Stomach (tissue), 9 donors: ENCODE measurements around the gene GPR179. TPM values are rescaled to one million over a fixed set of nuclear protein-coding genes. Genes with fewer than 3 reads are reported as not detected.
"Not testable (repeated sequence)": the region's sequence is repeated elsewhere in the genome, so short reads cannot be mapped to it uniquely, and the experiment has no call there.

Experiments used
- DNase-seq, 2 donors: peaks; one replicate each; pipeline versions ENCODE4 v3.0.0 to v3.0.0-alpha.2; 2013 to 2019
- H3K27ac ChIP-seq, 5 donors: fragments of 200-600 bp in 4 of 5; sonication (generic) in 4 of 5; one replicate each; pipeline ENCODE4 v1.5.1; 2013 to 2019; ENCODE audit warnings: mild to moderate bottlenecking in 1 of 5, moderate library complexity in 1 of 5
- H3K27me3 ChIP-seq, 3 donors: fragments of 200-600 bp; sonication (generic); one replicate each; pipeline ENCODE4 v1.5.1; 2017 to 2019; ENCODE audit warnings: mixed run types in 1 of 3
- H3K36me3 ChIP-seq, 4 donors: fragments of 200-600 bp; sonication (generic); 1 replicate in 3 of 4; 2 replicates in 1 of 4; pipeline ENCODE4 v1.5.1; 2016 to 2019
- H3K4me1 ChIP-seq, 4 donors: fragments of 200-600 bp; sonication (generic); one replicate each; pipeline ENCODE4 v1.5.1; 2016 to 2019
- H3K4me3 ChIP-seq, 4 donors: fragments of 200-600 bp; sonication (generic) in 3 of 4; one replicate each; pipeline ENCODE4 v1.5.1; 2016 to 2019; ENCODE audit warnings: mild to moderate bottlenecking in 1 of 4
- H3K9me3 ChIP-seq, 4 donors: fragments of 200-600 bp; sonication (generic); one replicate each; pipeline ENCODE4 v1.5.1; 2016 to 2019
- POLR2AphosphoS5 ChIP-seq, 3 donors: sonication (generic); formaldehyde crosslinking; IDR thresholded peaks; one replicate each; pipeline ENCODE4 v1.6.1; 2016; ENCODE audit warnings: antibody characterized with exemption in 3 of 3
- WGBS, 5 donors: extraction: QIAGEN DNeasy Blood & Tissue Kit in 3 of 5; methylation state at CpG; one replicate each; pipeline versions ENCODE4 v1.1.5 to v1.1.7; 2013 to 2018; 5-methylcytosine and 5-hydroxymethylcytosine counted together
- intact Hi-C: fragments of 100-400 bp; cut with DNase I; formaldehyde crosslinking; loops from one replicate; pipeline ENCODE4 v1.15.1; 2023; ENCODE audit warnings: low total_unique reads
- polyA plus RNA-seq, 3 donors: library from polyadenylated mRNA; stranded (reverse); fragments of 200-250 nt; gene quantifications; one replicate each; pipeline ENCODE4 v1.2.3, GENCODE V29; 2013
- total RNA-seq, 5 donors: library from RNA; depleted of rRNA; stranded (reverse); fragments of >200 nt; gene quantifications; one replicate each; pipeline versions ENCODE4 v1.1.0 to v1.2.3, GENCODE V29; 2014 to 2016
- TF ChIP-seq, protein P1 (sequence below), 7 experiments: fragments of 450-650 bp in 4 of 7; fragments of 200-600 bp in 3 of 7; sonication (generic) in 3 of 7; IDR thresholded peaks; one replicate each; pipeline ENCODE4 v1.5.1; 2016 to 2019; ENCODE audit warnings: antibody characterized with exemption in 7 of 7, control low read depth in 2 of 7, mild to moderate bottlenecking in 1 of 7
- donor health status: healthy with polysubstance abuse.
- donor health status: Bipolar disorder and iron deficiency.
- donor health status: healthy.

Gene GPR179
- total and polyA plus RNA-seq, 8 donors = 0.03 to 0.18 (median 0.06) TPM; not detected in 5

GRCh38 chr17:38296834-38297517, 46.8 kb downstream of the GPR179 start, which contains the start of gene MRPL45:
MRPL45 (plus strand) TSS chr17:38297168; CDS start chr17:38297184, 16 bp downstream.
- H3K4me1 ChIP-seq, H3K9me3 ChIP-seq, H3K27me3 ChIP-seq, intact Hi-C loops: not testable (repeated sequence)
- peak within 1 kb of the TSS; percentile 58 to 77 (median 67) for H3K27ac ChIP-seq
- 0 to 2% (median 0%) methylated on average over 41 to 48 of the region's 48 CpGs for WGBS, 5 donors
- DNase-seq = peak; percentile 98 to 99
- H3K4me3 ChIP-seq = peak within 1 kb of the TSS; percentile 45 to 55 (median 52)
- peak; percentile 40 to 86 (median 60) for TF ChIP-seq POLR2AphosphoS5 (IDR thresholded peaks at IDR 0.05)
- peaks cover 8 to 22% (median 21%) of the 10 kb centered on the region in 4 donors for H3K36me3 ChIP-seq

DNA sequence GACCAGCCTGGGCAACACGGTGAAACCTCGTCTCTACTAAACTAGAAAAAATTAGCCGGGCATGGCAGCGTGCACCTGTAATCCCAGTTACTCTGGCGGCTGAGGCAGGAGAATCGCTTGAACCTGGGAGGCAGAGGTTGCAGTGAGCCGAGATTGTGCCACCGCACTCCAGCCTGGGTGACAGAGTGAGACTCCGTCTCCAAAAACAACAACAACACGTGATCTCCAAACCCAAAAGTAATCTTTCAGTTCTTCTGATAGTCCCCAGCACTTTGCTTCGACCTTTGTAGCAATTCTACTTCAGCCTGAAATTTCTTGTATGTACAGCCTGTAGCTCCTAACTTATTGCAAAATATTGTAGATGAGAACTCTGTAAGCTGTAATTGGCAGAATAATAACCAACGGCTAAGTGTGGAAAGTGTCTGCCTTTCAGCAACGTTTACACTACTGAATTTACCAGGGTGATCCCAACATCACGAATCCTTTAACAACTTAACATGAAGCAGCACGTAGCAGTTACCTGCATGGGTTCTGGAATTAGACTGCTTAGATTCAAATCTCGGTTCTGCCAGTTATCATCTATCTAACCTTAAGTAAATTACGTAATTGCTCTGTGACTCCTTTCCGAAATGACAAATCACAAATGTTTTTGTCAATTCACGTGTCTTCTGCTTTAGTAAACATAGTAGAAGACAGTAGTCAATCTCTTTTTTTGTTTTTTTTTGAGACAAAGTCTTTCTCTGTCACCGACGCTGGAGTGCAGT, 48.0 kb downstream of the GPR179 start:
- H3K36me3 ChIP-seq = peaks cover 6 to 13% (median 12%) of the 10 kb centered on the region in 4 donors
- H3K4me1 ChIP-seq, H3K4me3 ChIP-seq, H3K9me3 ChIP-seq, DNase-seq, intact Hi-C loops, H3K27me3 ChIP-seq: not testable (repeated sequence)
- H3K27ac ChIP-seq = peak overlapping the region in 2 of 5 donors; percentile 58 to 77
- WGBS, 5 donors = 53 to 69% (median 64%) methylated on average over 19 to 21 of the region's 21 CpGs

- intact Hi-C loops, H3K4me1 ChIP-seq, DNase-seq, H3K36me3 ChIP-seq, H3K9me3 ChIP-seq, H3K27ac ChIP-seq, H3K4me3 ChIP-seq, H3K27me3 ChIP-seq: not testable (repeated sequence)
- WGBS, 5 donors = 77 to 89% (median 89%) methylated on average over 1 of the region's 1 CpG
Observed at GRCh38 chr17:38289760-38290159, 54.0 kb downstream of the GPR179 start.

DNA sequence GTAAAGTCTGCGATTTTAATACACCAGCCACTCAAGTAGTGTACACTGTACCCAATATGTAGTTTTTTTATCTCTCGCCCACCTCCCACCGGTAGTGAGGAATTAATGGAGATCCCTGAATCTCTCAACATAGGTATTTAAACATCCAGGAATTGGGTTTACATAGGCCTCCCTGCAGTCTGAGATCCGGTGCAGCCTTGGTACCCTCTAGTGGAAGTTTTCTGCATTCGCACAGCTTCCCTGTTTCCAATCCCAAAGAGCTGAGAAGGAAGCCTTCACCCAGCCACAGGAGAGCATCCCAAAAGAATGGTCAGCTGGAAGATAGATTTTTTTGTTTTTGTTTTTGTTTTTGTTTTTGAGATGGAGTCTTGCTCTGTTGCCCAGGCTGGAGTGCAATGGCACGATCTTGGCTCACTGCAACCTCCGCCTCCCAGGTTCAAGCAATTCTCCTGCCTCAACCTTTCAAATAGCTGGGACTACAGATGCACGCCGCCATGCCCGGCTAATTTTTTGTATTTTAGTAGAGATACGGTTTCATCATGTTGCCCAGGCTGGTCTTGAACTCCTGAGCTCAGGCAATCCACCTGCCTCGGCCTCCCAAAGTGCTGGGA, 55.4 kb downstream of the GPR179 start:
- H3K9me3 ChIP-seq, H3K4me3 ChIP-seq, intact Hi-C loops, H3K4me1 ChIP-seq, H3K27me3 ChIP-seq, H3K36me3 ChIP-seq, H3K27ac ChIP-seq: not testable (repeated sequence)
- peak in 1 of 2 donors; percentile 33 for DNase-seq
- TF ChIP-seq, protein P1, sequence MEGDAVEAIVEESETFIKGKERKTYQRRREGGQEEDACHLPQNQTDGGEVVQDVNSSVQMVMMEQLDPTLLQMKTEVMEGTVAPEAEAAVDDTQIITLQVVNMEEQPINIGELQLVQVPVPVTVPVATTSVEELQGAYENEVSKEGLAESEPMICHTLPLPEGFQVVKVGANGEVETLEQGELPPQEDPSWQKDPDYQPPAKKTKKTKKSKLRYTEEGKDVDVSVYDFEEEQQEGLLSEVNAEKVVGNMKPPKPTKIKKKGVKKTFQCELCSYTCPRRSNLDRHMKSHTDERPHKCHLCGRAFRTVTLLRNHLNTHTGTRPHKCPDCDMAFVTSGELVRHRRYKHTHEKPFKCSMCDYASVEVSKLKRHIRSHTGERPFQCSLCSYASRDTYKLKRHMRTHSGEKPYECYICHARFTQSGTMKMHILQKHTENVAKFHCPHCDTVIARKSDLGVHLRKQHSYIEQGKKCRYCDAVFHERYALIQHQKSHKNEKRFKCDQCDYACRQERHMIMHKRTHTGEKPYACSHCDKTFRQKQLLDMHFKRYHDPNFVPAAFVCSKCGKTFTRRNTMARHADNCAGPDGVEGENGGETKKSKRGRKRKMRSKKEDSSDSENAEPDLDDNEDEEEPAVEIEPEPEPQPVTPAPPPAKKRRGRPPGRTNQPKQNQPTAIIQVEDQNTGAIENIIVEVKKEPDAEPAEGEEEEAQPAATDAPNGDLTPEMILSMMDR (IDR thresholded peaks at IDR 0.05) = peak in 4 of 7 experiments; percentile 8 to 33 (median 27)
- WGBS, 5 donors = 35 to 68% (median 55%) methylated on average over 7 to 12 of the region's 12 CpGs

- 12 to 28% (median 18%) methylated on average over 4 to 8 of the region's 11 CpGs for WGBS, 5 donors
- H3K9me3 ChIP-seq, intact Hi-C loops, H3K27me3 ChIP-seq, H3K4me1 ChIP-seq, H3K36me3 ChIP-seq: not testable (repeated sequence)
- peak; percentile 51 to 54 for DNase-seq
- TF ChIP-seq POLR2AphosphoS5 (IDR thresholded peaks at IDR 0.05) = peak in 1 of 3 donors; percentile 31
- peak overlapping the region; percentile 46 to 67 (median 61) for H3K27ac ChIP-seq
- peak overlapping the region in 1 of 4 donors; percentile 16 for H3K4me3 ChIP-seq
Observed at GRCh38 chr17:38286501-38287091, 57.2 kb downstream of the GPR179 start.

GRCh38 chr17:38285994-38286393, 57.8 kb downstream of the GPR179 start:
- intact Hi-C loops, H3K27ac ChIP-seq, H3K4me1 ChIP-seq, H3K36me3 ChIP-seq, H3K9me3 ChIP-seq, H3K4me3 ChIP-seq, H3K27me3 ChIP-seq: not testable (repeated sequence)
- DNase-seq = peak in 1 of 2 donors; percentile 23

Other genes starting within 250 kb of the GPR179 start
- 1 to 10 TPM in 1 of 5 donors, not detected in 4; 3.5 TPM for gene TBC1D3E, start 216.0 kb downstream of the GPR179 start, total RNA-seq
- gene TBC1D3E, start 216.0 kb downstream of the GPR179 start, polyA plus RNA-seq = not detected
- not detected for gene TBC1D3, start 151.4 kb downstream of the GPR179 start, total RNA-seq
- gene TBC1D3, start 151.4 kb downstream of the GPR179 start, polyA plus RNA-seq = not detected
- 10 to 100 TPM in 4 of 5 donors, 1 to 10 TPM in 1; 5.4 to 23.3 (median 12.8) TPM for gene MRPL45, start 46.8 kb downstream of the GPR179 start, total RNA-seq
- gene MRPL45, start 46.8 kb downstream of the GPR179 start, polyA plus RNA-seq = 10 to 100 TPM; 31.4 to 49.2 (median 35.9) TPM
- 10 to 100 TPM in 4 of 5 donors, 1 to 10 TPM in 1; 4.9 to 52.4 (median 14.1) TPM for gene SOCS7, start 7.9 kb upstream of the GPR179 start, total RNA-seq
- 10 to 100 TPM in 1 of 3 donors, 1 to 10 TPM in 2; 2.5 to 10.4 (median 7.2) TPM for gene SOCS7, start 7.9 kb upstream of the GPR179 start, polyA plus RNA-seq
- 10 to 100 TPM; 23.9 to 55.5 (median 30.1) TPM for gene ARHGAP23, start 84.5 kb upstream of the GPR179 start, total RNA-seq
- 10 to 100 TPM in 1 of 3 donors, 1 to 10 TPM in 2; 4.0 to 18.8 (median 6.6) TPM for gene ARHGAP23, start 84.5 kb upstream of the GPR179 start, polyA plus RNA-seq